Stimulated activated CD8-positive, alpha-beta memory T cell treated with anti-CD3 and anti-CD28 coated beads, Interleukin-15, amount 100 ng/mL, for 4 hours (primary cell): ENCODE measurements around the gene WIPI1.
"Not testable (repeated sequence)": the region's sequence is repeated elsewhere in the genome, so short reads cannot be mapped to it uniquely, and the experiment has no call there.

Source experiments
- DNase-seq, 2 donors: peaks; one replicate each; pipeline ENCODE4 v3.0.0-alpha.2; 2020; ENCODE audit warnings: low read depth in 2 of 2

The WIPI1 gene

DNA sequence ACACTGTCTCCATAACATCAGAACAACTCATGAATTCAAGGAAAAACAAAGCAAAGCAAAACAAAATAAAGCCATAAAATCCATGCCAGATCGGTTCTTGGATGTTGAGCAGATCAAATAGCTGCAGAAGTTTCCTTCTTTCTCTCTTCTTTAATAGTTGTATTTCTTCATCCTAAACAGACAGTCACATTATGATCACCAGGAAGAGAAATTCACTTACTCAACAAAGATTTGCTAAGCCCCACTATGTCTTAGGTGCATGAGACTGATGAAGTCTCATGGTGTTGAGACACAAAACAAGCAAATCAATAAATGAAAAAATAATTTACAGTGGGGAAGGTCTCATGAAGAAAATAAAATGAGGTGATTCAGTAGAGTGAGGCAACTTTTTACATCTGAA lies 72.8 kb downstream of the WIPI1 start:
- DNase-seq, result no peak

DNA sequence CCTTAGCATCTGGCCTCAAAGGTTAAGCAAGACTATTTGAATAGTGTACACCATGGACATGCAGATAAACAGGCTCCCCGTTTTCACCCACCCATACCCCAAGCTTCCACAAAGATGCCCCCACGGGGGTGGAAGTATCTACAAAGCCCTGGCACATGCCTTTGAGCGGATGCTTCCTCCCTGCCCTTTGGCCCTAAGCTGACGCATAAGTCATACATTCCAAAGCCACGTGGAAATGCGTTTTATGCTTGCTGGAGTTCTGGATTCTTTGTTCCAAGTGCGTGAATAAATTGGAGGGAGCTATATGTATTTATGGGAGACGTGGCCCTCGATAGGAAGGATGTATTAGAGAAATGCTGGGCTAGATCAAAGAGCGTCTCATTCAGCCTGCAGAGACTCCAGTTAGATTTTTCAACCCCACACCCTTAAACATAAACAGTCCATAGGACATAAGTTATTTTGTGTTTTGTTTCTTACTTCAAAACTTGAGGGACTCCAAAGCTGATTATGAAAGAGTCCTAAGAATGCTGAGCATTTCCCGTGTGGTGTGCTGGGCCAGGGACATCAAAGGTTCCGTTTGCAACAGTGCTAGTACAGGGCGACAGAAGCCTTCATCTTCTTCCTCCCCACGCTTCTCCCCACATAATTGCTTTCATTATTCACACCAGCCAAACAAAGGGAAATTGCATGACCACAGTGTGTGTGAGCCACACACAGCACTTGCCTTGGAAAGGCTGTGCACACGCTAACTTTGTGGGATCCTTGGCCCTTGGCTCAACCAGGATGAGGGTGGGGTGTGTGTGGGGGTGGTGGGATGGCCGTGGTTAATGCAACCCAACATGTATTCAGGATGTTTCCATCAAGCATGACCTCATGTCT lies 73.6 kb downstream of the WIPI1 start:
- no peak for DNase-seq

- no peak for DNase-seq
Measured at GRCh38 chr17:68383120-68383442, 74.2 kb downstream of the WIPI1 start.

- DNase-seq, result no peak
Measured at GRCh38 chr17:68382582-68383085, 74.7 kb downstream of the WIPI1 start.

- no peak for DNase-seq
Measured at GRCh38 chr17:68381076-68381900, 76.0 kb downstream of the WIPI1 start.

- no peak for DNase-seq
Measured at GRCh38 chr17:68379692-68380677, 77.3 kb downstream of the WIPI1 start.

- no peak for DNase-seq
Measured at GRCh38 chr17:68379177-68379510, 78.2 kb downstream of the WIPI1 start.

- DNase-seq, result no peak
Measured at GRCh38 chr17:68378268-68379176, 78.8 kb downstream of the WIPI1 start.

DNA sequence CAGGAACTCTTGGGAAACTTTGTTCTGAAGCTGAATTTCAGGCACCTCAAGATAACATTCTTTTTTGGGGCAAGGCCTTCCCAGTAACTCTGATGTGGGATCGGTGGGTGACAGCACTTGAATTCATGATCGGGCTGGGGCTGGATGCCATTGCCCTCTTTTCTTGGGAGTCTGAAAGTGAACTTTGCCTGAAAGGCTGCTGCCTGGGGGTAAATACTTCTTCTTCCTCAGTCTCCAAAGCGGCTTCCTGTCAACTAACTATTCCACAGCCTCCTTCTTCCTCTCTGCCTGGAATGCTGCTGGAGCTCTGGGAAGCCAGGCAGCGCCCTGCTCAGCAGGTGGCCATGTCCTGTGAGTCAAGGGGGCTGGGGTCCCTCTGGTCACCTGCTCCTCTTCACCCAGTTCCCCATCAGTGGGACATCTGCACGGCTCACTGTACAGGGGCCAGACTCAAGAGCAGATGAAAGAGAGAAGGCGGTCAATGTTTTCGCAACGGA lies 79.5 kb downstream of the WIPI1 start:
- no peak for DNase-seq

- not testable (repeated sequence) for DNase-seq
Measured at GRCh38 chr17:68376178-68376577, 81.1 kb downstream of the WIPI1 start.

GRCh38 chr17:68375566-68375965 lies 81.7 kb downstream of the WIPI1 start:
- no peak for DNase-seq
